ENCODE measurements around the gene MED13.

Gene MED13, protein sequence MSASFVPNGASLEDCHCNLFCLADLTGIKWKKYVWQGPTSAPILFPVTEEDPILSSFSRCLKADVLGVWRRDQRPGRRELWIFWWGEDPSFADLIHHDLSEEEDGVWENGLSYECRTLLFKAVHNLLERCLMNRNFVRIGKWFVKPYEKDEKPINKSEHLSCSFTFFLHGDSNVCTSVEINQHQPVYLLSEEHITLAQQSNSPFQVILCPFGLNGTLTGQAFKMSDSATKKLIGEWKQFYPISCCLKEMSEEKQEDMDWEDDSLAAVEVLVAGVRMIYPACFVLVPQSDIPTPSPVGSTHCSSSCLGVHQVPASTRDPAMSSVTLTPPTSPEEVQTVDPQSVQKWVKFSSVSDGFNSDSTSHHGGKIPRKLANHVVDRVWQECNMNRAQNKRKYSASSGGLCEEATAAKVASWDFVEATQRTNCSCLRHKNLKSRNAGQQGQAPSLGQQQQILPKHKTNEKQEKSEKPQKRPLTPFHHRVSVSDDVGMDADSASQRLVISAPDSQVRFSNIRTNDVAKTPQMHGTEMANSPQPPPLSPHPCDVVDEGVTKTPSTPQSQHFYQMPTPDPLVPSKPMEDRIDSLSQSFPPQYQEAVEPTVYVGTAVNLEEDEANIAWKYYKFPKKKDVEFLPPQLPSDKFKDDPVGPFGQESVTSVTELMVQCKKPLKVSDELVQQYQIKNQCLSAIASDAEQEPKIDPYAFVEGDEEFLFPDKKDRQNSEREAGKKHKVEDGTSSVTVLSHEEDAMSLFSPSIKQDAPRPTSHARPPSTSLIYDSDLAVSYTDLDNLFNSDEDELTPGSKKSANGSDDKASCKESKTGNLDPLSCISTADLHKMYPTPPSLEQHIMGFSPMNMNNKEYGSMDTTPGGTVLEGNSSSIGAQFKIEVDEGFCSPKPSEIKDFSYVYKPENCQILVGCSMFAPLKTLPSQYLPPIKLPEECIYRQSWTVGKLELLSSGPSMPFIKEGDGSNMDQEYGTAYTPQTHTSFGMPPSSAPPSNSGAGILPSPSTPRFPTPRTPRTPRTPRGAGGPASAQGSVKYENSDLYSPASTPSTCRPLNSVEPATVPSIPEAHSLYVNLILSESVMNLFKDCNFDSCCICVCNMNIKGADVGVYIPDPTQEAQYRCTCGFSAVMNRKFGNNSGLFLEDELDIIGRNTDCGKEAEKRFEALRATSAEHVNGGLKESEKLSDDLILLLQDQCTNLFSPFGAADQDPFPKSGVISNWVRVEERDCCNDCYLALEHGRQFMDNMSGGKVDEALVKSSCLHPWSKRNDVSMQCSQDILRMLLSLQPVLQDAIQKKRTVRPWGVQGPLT (N-terminal part only)

DNA sequence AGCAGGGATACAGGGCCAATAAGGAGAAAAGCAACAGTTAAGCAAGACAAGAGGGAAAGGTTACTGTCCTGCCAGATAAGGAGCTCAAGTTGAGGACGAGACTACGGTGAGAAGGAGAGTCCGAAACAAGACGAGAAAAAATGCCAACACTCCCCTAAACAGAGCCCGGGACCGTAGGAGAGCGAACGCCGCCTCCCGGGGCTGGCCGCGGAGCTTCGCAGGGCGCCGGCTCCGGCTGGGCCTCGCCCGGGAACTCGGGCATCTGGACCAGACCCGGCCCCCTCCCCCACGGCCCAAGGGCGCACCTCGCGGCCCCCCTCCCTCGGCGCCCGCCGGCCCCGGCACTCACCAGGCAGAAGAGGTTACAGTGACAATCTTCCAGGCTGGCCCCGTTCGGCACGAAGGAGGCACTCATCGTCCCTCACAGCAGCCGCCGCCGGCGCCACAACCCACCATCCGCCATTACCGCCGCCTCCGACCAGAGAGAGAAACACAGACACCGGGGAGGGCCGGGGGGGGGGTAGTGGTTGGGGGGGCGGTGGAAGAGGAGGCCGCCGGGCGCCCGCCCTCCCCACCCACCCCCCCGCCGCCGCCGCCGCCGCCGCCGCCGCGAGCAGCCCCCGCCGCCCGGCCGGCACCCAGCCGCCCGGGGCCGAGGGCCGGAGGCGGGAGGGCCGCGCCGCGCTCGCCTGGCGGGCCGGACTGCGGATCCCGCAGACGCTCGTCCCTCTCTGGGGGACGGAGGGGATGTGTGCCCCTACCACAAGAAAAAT is at the start of gene MED13:
TSS of gene MED13 (minus strand) at position 488 of the 773 bp plus-strand sequence. CDS start at position 415, 73 bp downstream.
- no peak for DNase-seq

DNA sequence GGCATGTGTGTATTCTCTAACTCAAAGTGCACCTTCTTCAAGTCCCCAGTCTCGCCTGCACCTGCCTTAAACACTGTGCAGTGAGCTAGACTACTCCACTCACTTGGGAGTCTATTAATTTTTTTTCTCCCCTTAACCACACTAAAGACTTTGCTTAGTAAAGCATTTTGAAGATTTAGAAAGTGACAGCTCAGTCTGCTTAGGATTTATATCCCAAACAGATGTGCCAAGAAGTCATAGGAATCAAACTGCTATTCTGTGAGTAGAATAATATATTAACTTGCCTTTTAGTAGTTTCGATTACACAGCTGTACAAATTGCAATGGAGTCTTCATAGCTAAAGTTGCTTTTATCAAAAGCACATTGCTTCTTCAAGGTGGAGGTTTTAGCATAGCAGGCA is 47.2 kb upstream of the MED13 start:
- DNase-seq = no peak

- DNase-seq = no peak
Observed at GRCh38 chr17:62111562-62112171, 46.6 kb upstream of the MED13 start.

- DNase-seq = no peak
Observed at GRCh38 chr17:62110923-62111484, 45.9 kb upstream of the MED13 start.

DNA sequence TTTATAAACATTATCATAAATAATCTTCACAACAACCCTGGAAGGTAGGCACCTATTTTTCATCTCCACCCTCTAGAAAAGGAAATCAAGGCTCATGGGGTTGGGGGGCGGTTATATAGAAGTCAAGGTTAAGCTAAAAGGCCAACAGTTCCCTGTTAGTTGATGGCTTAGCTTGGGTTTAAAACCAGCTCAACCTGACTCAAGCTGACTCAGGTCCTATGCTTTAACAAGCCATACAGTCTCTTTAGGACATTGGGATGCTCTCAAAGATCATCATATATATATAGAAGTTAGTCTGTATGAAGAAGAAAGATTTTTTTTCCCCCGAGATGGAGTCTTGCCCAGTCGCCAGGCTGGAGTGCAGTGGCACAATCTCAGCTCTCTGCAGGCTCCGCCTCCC is 44.8 kb upstream of the MED13 start:
- DNase-seq = no peak

DNA sequence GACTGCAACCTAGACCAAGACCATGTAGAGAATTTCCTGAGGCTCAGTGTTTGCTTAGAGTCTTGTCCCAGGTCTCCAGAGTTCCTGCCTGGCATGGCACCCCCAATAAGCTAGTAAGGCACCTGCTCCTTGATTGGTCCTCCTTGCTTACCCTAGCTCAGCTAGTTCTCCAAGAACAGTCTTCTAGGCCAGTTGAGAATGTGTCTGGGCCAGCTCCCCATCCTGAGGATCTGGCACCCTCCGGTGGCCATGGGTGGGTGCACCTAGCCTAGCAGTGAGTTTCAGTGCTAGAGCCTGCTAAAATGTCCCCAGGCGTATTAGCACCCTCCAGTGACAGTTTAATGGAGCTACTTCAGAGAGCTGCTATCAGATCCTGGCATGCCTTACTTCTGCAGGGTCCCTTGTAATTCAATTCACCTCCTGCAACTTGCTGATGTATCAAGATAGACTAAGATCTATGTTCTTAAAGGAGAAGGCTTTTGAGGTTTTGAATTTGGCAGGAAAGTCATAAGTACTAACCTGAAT is 44.4 kb upstream of the MED13 start:
- peak; percentile 6 to 42 for DNase-seq

- no peak for DNase-seq
Observed at GRCh38 chr17:62105861-62106260, 40.8 kb upstream of the MED13 start.

GRCh38 chr17:62105357-62105756 is 40.3 kb upstream of the MED13 start:
- DNase-seq = no peak

GRCh38 chr17:62101515-62101914 is 36.4 kb upstream of the MED13 start:
- no peak for DNase-seq

GRCh38 chr17:62101090-62101489 is 36.0 kb upstream of the MED13 start:
- no peak for DNase-seq

GRCh38 chr17:62100055-62100454 is 35.0 kb upstream of the MED13 start:
- DNase-seq = no peak

GRCh38 chr17:62099532-62099931 is 34.5 kb upstream of the MED13 start:
- DNase-seq = no peak

- no peak for DNase-seq
Observed at GRCh38 chr17:62098623-62099231, 33.6 kb upstream of the MED13 start.

GRCh38 chr17:62096401-62096670 is 31.3 kb upstream of the MED13 start:
- no peak for DNase-seq

DNA sequence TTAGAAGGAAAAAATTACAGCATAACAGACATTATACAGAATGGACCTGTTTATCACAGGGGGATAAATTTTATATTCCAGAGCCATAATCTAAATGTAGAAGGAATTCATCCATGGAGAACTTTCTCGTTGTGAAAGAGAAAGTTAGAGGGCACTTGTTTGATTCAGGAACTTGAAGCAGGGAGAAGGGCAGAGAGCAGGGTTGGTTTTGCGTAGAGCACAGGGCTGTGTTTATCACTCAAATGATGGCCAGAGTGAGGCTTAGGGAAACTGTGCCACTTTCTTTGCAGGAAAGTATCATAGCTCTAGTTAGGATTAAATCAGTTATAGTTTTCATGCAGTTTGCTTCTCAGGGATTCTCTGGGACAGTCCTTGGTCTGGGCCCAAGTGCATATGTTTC is 29.1 kb upstream of the MED13 start:
- DNase-seq = no peak

GRCh38 chr17:62093188-62094155 is 28.4 kb upstream of the MED13 start:
- DNase-seq = no peak

DNA sequence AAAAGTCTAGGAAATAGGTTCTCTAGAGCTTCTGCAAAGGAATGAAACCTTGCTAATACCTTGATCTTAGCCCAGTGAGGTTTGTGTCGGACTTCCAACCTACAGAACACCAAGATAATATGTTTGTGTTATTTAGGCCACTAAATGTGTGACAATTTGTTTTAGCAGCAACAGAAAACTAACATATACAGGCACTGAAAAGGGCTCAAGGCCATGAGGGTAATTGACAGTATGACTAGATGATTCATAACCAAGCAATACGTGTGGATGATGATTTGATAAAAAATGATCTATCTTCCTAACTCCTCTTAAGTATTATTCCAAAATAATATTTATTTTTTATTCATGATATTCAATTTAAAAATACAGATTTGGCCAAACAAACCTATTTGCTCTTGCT is 27.7 kb upstream of the MED13 start:
- no peak for DNase-seq

DNA sequence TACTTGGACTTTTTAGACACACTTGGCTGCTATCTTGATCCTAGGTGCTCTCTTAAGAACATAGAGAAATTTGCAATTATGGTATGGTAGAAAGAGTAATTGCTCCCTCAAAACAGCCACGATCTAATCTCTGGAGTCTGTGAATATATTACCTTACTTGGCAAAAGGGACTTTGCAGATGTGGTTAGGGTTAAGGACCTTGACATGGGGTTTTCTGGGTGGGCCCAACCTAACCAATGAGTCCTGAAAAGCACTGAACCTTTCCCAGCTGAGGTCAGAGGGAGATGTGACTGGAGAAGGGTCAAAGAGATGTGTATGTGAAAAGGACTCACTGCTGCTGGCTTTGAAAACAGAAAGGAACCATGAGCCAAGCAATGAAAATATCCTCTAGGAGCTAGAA is 26.7 kb upstream of the MED13 start:
- no peak for DNase-seq

DNA sequence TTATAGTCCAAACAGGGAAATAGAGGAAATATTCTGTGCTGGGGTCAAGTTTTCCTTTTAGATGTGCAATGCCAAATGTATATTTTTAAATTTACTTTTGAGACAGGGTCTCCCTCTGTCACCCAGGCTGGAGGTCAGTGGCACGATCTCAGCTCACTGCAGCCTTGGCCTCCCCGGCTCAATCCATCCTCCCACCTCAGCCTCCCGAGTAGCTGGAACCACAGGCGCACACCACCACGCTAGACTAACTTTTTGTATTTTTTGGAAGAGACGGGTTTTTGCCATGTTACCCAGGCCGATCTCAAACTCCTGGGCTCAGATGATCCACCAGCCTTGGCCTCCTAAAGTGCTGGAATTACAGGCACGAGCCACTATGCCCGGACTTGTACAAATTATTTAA is 25.8 kb upstream of the MED13 start:
- DNase-seq = no peak

Measured in SHP77 (cell line).